Esophagus squamous epithelium (tissue), 4 donors: ENCODE results near the gene CCDC175.

ENCODE experiments used
- CTCF ChIP-seq, 6 experiments: fragments of 450-650 bp in 4 of 6; fragments of 200-600 bp in 2 of 6; sonication (generic) in 2 of 6; IDR thresholded peaks; one replicate each; pipeline ENCODE4 v1.5.1; 2016 to 2019; ENCODE audit warnings: antibody characterized with exemption in 6 of 6, mild to moderate bottlenecking in 4 of 6, moderate library complexity in 4 of 6
- POLR2A ChIP-seq, 4 donors: fragments of 450-650 bp; IDR thresholded peaks; one replicate each; pipeline ENCODE4 v1.6.1; 2017; ENCODE audit warnings: antibody characterized with exemption in 4 of 4, mild to moderate bottlenecking in 4 of 4, moderate library complexity in 3 of 4

GRCh38 chr14:59537476-59537875 is 39.1 kb downstream of the CCDC175 start:
- TF ChIP-seq CTCF (IDR thresholded peaks at IDR 0.05) (no peak), POLR2A (IDR thresholded peaks at IDR 0.05) (no peak)
